K562 (cell line): Measurements from ENCODE around the gene TCF7. TPM values are rescaled to one million over a fixed set of nuclear protein-coding genes. Genes with fewer than 3 reads are reported as not detected.

ENCODE experiments used
- FOXK1 ChIP-seq: sonication (generic); formaldehyde crosslinking; IDR thresholded peaks from 2 replicates; pipeline ENCODE4 v1.8.0; 2022; ENCODE audit warnings: missing genetic modification reagents, mild to moderate bottlenecking, borderline replicate concordance
- HMG20A ChIP-seq: fragments of 450-650 bp; formaldehyde crosslinking; conservative IDR thresholded peaks from 2 replicates; pipeline ENCODE4 v1.4.0; 2020; ENCODE audit warnings: mild to moderate bottlenecking, mixed read lengths
- JUNB ChIP-seq: fragments of 450-650 bp; formaldehyde crosslinking; conservative IDR thresholded peaks from 2 replicates; pipeline ENCODE4 v1.4.0; 2020; ENCODE audit warnings: mild to moderate bottlenecking
- MGA ChIP-seq: fragments of 450-650 bp; IDR thresholded peaks from 2 replicates; pipeline ENCODE4 v1.6.1; 2016; ENCODE audit warnings: mild to moderate bottlenecking, moderate library complexity
- NFIC ChIP-seq: fragments of 450-650 bp; IDR thresholded peaks from 2 replicates; pipeline ENCODE4 v1.6.1; 2017; ENCODE audit warnings: mild to moderate bottlenecking, inconsistent platforms
- NR2C2 ChIP-seq, 2 experiments: fragments of 200-800 bp in 1 of 2; sonication (Bioruptor generic) in 1 of 2; sonication (generic) in 1 of 2; formaldehyde crosslinking in 1 of 2; IDR thresholded peaks; 2 replicates each; pipeline versions ENCODE4 v1.6.1 to v1.8.0; 2016 to 2022; ENCODE audit warnings: mild to moderate bottlenecking in 1 of 2, missing compliant biosample characterization in 1 of 2, missing genetic modification characterization in 1 of 2, missing genetic modification reagents in 1 of 2
- PML ChIP-seq: IDR thresholded peaks from 2 replicates; pipeline ENCODE4 v1.6.1; 2012; ENCODE audit warnings: low read length, inconsistent platforms
- TEAD4 ChIP-seq, 2 experiments: sonication (generic) in 1 of 2; formaldehyde crosslinking in 1 of 2; IDR thresholded peaks; 2 replicates each; pipeline versions ENCODE4 v1.6.1 to v1.8.0; 2012 to 2022; ENCODE audit warnings: borderline replicate concordance in 1 of 2, inconsistent platforms in 1 of 2, low read length in 1 of 2, mild to moderate bottlenecking in 1 of 2, missing genetic modification reagents in 1 of 2
- TFE3 ChIP-seq: fragments of 450-650 bp; formaldehyde crosslinking; IDR thresholded peaks from 2 replicates; pipeline ENCODE4 v1.4.0; 2020; ENCODE audit warnings: mild to moderate bottlenecking, mixed read lengths
- ZFP36 ChIP-seq: fragments of 150-350 bp; IDR thresholded peaks from 2 replicates; pipeline ENCODE4 v1.6.1; 2018; ENCODE audit warnings: low read length, low read depth; ENCODE audit not compliant: partially characterized antibody
- ZNF507 ChIP-seq: conservative IDR thresholded peaks from 2 replicates; pipeline ENCODE4 v1.6.1; 2017; ENCODE audit warnings: missing genetic modification characterization, missing compliant biosample characterization
- ZNF589 ChIP-seq: fragments of 200-800 bp; sonication (Bioruptor generic); IDR thresholded peaks from 2 replicates; pipeline ENCODE4 v1.6.1; 2016; ENCODE audit warnings: low read depth, missing genetic modification characterization, missing compliant biosample characterization
- polyA plus RNA-seq, 8 experiments: library from polyadenylated mRNA; depleted of rRNA in 4 of 8; stranded (reverse) in 5 of 8; unstranded in 3 of 8; fragments of >200 nt; fragmentation: Nextera tagmentation in 2 of 8; fragmentation: Illumina TruSeq in 1 of 8; extraction: Ambion mirVana in 2 of 8; extraction: Trizol in 1 of 8; gene quantifications; 2 replicates each; pipeline versions ENCODE4 v1.2.1 to v1.2.3, GENCODE V29; 2011 to 2014; ENCODE audit warnings: inconsistent platforms in 1 of 8, missing spikeins in 1 of 8
- total RNA-seq, 7 experiments: library from RNA; depleted of rRNA in 6 of 7; stranded (reverse); fragments of >200 nt in 6 of 7; fragmentation: Illumina TruSeq in 2 of 7; extraction: Trizol in 2 of 7; gene quantifications; 2 replicates each; pipeline versions ENCODE4 v1.2.1 to v1.2.3, GENCODE V29; 2011 to 2021; ENCODE audit warnings: low replicate concordance in 1 of 7

The TCF7 gene
- total and polyA plus RNA-seq, 9 of the 15 experiments (the other 6 are each of a cell fraction or from before 2014, with no cell fraction given): 1.6 to 14.9 (median 4.2) TPM

DNA sequence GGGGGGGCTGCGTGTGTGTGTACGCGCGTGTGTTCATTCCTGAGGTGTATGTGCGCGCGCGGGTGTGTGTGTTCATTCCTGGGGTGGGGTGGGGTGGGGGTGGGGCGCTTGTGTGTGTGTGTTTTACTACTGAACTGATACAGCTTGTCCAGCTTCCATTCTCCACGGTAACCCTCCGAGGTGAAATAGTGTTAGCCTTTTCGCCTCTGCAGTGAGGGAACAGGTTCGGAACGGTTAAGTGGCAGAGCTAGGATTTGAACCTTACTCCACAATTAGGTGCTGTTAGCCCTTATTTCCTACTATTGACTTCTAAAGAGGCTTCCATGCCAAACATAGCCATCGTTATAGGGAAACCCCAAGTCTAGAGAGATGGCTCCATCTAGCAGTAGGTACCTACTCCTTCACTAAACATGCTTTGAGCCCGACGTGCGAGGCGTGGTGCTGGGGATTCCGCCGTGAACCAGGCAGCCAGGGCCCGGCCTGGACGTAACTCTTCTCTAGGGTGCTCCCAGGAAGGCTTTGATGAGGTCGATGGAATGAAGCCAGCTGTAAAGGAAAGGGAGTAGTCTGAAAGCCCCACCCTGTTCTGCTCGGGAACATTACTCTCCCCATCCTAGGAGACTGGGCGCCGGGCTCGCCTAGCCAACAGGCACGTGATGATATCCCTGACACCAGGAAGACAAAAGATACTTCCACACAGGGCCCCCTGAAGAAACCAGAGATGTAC lies 63.1 kb downstream of the TCF7 start (continued):
- TF ChIP-seq MGA (peak; percentile 51), PML (no peak), HMG20A (no peak), ZNF589 (CRISPR knock-in tag) (peak; percentile 50; the same call in 1 of the 2 replicates), NFIC (0 out of 2 replicates have a peak, but pooled peaks have one; percentile 13), ZFP36 (no peak), JUNB (no peak), FOXK1 (CRISPR knock-in tag) (peak; percentile 65; the same call in 1 of the 2 replicates), NR2C2 (CRISPR knock-in tag; IDR thresholded peaks at IDR 0.05) (no peak), NR2C2 (tag; IDR thresholded peaks at IDR 0.05) (0 out of 2 replicates have a peak, but pooled peaks have one; percentile 6), TFE3 (CRISPR knock-in tag) (0 out of 2 replicates have a peak, but pooled peaks have one; percentile 14), TEAD4 (IDR thresholded peaks at IDR 0.05; ENCODE audit: low read length) (0 out of 2 replicates have a peak, but pooled peaks have one; percentile 10), TEAD4 (CRISPR knock-in tag; IDR thresholded peaks at IDR 0.05; ENCODE audit: borderline replicate concordance) (no peak), ZNF507 (no peak)
